ENCODE results near the gene HMX3.

GRCh38 chr10:123101872-123102271 lies 33.9 kb upstream of the HMX3 start:
- TF ChIP-seq, protein P1, sequence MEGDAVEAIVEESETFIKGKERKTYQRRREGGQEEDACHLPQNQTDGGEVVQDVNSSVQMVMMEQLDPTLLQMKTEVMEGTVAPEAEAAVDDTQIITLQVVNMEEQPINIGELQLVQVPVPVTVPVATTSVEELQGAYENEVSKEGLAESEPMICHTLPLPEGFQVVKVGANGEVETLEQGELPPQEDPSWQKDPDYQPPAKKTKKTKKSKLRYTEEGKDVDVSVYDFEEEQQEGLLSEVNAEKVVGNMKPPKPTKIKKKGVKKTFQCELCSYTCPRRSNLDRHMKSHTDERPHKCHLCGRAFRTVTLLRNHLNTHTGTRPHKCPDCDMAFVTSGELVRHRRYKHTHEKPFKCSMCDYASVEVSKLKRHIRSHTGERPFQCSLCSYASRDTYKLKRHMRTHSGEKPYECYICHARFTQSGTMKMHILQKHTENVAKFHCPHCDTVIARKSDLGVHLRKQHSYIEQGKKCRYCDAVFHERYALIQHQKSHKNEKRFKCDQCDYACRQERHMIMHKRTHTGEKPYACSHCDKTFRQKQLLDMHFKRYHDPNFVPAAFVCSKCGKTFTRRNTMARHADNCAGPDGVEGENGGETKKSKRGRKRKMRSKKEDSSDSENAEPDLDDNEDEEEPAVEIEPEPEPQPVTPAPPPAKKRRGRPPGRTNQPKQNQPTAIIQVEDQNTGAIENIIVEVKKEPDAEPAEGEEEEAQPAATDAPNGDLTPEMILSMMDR (IDR thresholded peaks at IDR 0.05): no peak
- TF ChIP-seq POLR2A (IDR thresholded peaks at IDR 0.05) (no peak), EP300 (IDR thresholded peaks at IDR 0.05) (no peak)

Measured in tibial nerve (tissue), 4 donors.